ENCODE measurements around the gene TTC7B.

Gene TTC7B

GRCh38 chr14:90741682-90741946 lies 74.6 kb downstream of the TTC7B start:
- DNase-seq (ENCODE audit: low spot score): no peak

- no peak for DNase-seq (ENCODE audit: low spot score)
These were observed 75.1 kb downstream of the TTC7B start for GRCh38 chr14:90740946-90741681.

GRCh38 chr14:90740081-90740480 lies 76.1 kb downstream of the TTC7B start:
- DNase-seq (ENCODE audit: low spot score): no peak

GRCh38 chr14:90739318-90740068 lies 76.7 kb downstream of the TTC7B start:
- no peak for DNase-seq (ENCODE audit: low spot score)

- DNase-seq (ENCODE audit: low spot score): no peak
These were observed 83.0 kb downstream of the TTC7B start for GRCh38 chr14:90733139-90733808.

- DNase-seq (ENCODE audit: low spot score): no peak
These were observed 83.5 kb downstream of the TTC7B start for GRCh38 chr14:90732718-90733117.

DNA sequence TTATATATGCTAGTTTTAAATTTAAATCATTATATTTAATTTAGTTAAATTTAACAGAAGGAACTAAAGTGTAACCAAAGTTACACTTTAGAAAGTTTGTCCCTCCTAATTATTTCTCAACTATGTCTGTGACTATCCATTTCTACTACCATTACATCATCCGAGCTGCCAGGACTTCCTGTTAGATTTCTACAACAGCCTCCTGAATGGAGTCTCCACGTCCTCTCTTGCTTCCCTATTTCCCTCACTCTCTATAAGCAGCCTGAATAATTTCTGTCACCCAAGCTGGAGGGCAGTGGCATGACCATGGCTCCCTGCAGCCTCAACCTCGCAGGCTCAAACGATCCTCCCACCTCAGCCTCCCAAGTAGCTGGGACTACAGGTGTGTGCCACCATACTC lies 84.1 kb downstream of the TTC7B start:
- no peak for DNase-seq (ENCODE audit: low spot score)

DNA sequence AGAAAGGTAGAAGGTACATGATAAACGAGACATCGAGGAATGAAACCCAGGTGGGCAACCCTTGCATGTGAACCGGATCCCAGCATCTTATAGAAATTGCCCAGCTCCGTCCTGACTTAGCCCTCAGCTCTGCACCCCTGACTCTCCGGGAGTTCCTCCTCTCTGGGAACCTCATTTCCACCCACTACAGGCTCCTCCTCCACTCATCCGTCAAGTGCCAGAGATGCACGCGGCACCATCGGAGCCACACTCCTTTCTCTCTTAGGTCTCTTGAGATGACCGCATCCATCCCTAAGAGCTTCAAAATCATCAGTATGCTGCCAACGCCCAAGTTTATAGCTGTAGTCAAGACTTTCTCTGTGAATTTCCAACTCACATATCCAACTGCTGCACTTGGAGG lies 84.7 kb downstream of the TTC7B start:
- DNase-seq (ENCODE audit: low spot score): no peak

- no peak for DNase-seq (ENCODE audit: low spot score)
These were observed 85.9 kb downstream of the TTC7B start for GRCh38 chr14:90730206-90730766.

GRCh38 chr14:90728951-90729350 lies 87.3 kb downstream of the TTC7B start:
- no peak for DNase-seq (ENCODE audit: low spot score)

DNA sequence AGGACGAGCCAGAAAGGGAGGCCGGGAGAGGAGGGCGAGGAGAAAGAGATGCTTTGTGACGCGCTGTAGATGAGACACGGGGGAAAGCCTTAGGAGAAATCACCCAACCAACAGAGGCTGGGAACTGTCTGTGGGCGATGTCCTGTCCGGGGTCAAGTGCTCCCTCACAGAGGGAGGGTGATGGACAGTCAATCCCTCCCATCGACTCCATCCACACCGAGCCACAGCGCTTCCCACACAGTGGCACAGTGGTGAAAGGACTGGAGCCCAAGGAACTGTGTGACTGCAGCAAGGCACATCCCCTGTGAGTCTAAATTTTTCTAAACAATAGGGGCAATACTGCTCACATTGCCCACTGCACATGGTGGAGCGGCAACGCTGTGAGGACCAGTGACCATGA lies 89.1 kb downstream of the TTC7B start:
- DNase-seq (ENCODE audit: low spot score): no peak

- peak; percentile 33 for DNase-seq (ENCODE audit: low spot score)
These were observed 89.6 kb downstream of the TTC7B start for GRCh38 chr14:90726656-90727055.

DNA sequence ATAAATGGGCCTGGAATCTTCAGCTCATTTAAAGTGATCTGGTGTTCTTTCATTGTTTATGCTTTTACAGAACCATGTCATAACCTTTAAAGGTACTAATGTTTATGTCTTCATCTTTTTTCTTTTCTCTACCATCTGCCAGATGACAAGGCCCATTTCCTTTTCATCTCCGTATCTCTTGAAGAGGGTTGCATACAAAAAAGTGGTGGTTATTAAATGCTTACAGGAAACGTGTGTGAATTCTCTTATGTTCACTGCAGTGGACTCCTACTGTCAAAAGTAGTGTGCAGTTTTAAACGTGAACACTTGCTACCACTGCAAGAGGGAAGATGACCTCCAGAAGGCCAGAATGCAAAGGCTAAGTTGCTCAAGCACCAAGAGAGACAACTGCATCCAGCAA lies 91.4 kb downstream of the TTC7B start:
- no peak for DNase-seq (ENCODE audit: low spot score)

DNA sequence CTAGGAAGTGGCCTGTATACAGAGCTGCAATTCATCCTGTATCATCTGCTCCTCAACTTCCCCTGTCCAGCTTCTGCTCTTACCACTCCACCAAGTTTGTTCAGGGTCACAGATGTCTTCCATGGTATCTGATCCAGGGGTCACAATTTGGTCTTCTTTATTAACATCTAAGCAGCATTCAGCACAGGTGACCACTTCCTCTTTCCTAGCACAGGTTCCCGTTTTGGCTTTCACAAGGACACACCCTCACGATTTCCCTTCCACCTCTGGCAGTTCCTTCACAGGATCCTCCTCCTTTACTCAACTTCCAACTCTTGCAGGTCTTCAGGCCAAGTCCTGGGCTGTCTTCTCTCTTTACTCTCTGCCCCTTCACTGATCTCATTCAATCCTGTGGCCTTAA lies 93.6 kb downstream of the TTC7B start:
- no peak for DNase-seq (ENCODE audit: low spot score)

DNA sequence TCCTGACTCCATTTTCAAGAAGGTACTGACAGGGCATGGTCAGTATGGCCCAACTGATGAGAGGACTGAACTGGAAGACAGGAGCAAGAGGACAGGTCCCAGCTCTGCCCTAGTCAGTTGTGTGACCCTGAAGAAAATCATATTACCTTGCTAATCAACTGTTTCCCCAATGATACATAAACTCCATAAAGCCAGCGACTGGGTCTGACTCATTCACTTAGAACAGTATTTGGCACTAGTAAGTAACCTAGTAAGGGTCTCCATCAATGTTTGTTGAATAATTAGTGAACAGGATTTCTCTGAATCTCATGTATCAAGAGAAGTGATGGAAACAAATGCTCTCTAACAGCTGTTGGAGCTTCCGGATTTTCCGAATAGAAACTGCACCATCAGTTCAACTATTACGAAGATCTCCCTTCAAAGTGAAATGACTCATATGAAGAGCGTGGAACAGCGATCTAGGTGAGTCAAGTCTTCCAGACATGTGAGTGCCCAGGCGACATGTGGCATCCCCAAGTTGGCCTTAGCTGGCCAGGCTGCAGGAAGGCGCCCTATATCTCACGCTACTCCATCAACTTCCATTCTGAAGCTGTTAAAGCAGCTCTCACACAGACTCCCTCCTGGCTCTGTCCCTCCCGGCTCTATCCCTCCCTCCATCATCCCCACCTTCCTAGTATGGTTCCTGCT lies 94.5 kb downstream of the TTC7B start:
- no peak for DNase-seq (ENCODE audit: low spot score)

DNA sequence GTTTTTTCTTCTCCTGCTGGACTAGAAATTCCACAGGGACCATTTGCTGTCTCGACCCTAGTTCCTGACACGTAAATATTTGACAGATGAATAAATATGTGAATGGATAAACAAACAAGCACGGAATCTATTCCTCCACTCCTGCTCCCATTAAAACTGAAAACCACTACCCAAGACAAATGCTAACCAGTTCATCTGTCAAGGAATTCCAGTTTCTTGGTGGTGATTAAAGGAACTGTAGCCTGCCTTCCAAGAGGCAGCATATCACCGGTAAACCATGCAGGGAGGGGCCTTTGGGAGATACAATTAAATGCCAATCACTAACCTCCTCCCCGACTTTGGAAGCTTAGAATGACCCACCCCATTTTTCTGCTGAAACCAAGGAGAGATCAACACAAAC lies 95.4 kb downstream of the TTC7B start:
- DNase-seq (ENCODE audit: low spot score): no peak

DNA sequence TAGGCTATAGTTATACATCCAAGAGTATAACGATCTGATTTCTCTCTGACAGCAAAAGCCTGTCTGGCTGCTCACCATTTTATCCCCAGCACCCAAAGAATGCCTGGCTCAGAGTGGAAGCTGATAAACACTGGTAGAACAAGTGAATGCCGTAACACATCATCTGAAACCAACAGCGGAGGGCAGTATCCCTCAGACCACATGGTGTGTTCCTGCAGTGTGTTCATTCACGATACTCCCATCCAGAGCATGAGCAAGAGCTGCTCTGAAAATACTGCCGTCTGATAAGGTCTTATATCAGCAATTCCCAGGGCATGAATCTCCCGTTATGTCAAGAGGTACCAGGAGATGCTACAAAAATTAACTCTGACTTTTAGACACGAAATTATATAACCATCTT lies 95.9 kb downstream of the TTC7B start:
- DNase-seq (ENCODE audit: low spot score): no peak

- DNase-seq (ENCODE audit: low spot score): no peak
These were observed 98.3 kb downstream of the TTC7B start for GRCh38 chr14:90717916-90718315.

DNA sequence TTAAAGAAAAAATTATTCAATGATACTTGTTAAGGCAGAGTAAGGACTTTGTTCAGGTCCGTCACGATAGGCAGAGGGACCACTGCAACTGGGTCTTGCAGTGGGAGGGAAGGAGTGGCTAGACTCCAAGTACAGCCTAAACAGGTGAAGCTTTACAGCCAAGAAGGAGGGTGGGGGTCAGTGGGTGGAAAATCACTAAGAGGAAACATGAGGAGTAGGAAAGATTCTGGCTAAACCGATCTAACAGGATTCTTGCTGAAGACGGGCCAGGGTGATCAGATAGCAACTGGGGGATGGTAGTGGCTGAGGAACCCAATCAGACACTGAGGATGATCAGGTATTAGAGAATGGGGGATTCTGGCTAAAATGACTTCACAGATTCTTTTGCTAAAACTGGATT lies 100.2 kb downstream of the TTC7B start:
- no peak for DNase-seq (ENCODE audit: low spot score)

DNA sequence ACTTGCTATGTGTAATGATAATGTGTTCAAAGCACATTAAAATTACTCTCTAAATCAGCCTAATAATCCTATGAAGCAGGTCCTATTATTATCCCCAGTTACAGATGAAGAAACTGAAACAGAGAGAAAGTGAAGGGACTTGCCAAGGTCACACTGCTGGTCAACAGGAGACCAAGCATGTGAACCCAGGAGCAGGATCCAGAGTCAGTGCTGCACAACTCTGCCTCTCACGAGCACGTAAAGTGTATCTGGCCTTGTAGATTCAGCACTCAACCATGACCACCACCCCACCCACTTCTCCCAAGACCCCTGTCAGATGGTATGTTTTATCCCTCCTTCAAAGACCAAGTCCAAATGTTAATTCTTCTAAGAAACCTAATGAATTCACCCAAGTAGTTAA lies 100.7 kb downstream of the TTC7B start:
- no peak for DNase-seq (ENCODE audit: low spot score)

DNA sequence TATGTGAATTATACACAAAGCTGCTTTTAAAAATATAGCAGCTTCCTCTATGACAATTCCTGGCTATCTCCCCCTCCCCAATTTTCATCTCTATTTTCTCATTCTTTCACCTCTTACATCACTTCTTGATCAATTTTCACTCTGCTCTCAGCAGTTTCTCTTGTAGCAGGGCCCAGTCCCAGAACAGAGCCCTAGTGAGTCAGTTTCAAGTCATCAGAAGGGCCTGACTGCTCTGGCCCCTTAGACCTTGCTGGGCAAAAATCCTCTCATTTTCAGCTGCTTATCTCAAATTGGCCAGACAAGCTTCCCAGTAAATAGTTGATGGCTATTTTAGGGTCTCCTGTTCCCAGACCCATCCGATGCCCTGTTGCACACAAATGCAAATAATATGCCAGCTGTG lies 101.4 kb downstream of the TTC7B start:
- peak; percentile 54 for DNase-seq (ENCODE audit: low spot score)

DNA sequence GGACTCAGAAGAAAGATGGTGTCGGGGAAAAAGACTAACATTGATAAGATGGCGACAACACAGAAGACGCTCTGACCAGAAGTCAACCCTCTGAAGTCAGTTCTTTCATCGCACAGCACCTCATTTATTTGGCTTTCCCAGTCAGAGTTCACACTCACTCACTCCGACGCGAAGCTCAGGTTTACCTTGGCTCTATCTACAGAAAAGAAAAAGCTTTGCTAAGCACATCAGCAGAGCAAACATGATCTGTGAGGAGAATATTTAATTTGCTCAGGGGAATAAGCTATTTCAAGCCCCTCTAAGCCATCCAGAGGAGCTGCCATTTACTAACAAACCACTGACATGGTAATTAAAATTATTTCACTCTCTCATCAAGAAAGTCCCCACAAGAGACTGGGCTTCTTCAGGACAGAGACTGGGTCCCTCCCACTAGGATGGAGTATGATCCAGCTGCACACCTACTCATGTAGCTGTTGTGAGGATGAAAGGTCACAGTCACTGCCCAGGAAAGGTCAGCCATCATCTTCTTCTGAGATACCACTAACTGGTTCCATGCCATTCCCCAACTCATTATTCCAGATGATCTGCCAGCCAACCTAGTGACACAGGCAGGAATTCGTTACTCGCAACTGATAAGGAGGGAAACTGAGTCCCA lies 111.4 kb downstream of the TTC7B start:
- DNase-seq (ENCODE audit: low spot score): no peak

Data from AG08396 (cell line).